ENCODE results near the gene SLCO2B1. TPM values are rescaled to one million over a fixed set of nuclear protein-coding genes. Genes with fewer than 3 reads are reported as not detected.

The SLCO2B1 gene
- total RNA-seq, 1 experiment from 2014 or later = 277 TPM

DNA sequence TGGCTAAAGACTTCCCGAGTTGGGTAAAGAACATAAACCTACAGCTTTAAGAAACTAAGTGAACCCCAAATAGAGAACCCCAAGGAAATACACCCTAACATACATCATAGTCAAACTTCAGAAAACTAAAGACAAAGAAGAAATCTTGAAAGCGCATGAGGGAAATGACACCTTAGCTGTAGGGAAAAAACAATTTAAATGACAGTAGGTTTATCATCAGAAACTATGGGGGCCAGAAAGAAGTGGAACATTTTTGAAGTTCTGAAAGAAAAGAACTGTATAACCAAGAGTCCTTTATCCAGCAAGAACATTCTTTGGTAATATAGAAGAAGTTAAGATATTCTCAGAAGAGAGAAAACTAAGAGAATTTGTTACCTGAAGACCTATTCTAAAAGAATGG lies 38.7 kb upstream of the SLCO2B1 start:
- TF ChIP-seq, protein P1, sequence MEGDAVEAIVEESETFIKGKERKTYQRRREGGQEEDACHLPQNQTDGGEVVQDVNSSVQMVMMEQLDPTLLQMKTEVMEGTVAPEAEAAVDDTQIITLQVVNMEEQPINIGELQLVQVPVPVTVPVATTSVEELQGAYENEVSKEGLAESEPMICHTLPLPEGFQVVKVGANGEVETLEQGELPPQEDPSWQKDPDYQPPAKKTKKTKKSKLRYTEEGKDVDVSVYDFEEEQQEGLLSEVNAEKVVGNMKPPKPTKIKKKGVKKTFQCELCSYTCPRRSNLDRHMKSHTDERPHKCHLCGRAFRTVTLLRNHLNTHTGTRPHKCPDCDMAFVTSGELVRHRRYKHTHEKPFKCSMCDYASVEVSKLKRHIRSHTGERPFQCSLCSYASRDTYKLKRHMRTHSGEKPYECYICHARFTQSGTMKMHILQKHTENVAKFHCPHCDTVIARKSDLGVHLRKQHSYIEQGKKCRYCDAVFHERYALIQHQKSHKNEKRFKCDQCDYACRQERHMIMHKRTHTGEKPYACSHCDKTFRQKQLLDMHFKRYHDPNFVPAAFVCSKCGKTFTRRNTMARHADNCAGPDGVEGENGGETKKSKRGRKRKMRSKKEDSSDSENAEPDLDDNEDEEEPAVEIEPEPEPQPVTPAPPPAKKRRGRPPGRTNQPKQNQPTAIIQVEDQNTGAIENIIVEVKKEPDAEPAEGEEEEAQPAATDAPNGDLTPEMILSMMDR (IDR thresholded peaks at IDR 0.05; ENCODE audit: insufficient read depth in 1 of 2, low read depth in 1 of 2, low read length in 1 of 2, severe bottlenecking in 1 of 2, unreplicated experiment in 1 of 2) = no peak
- no peak overlapping the region for H3K4me3 Mint-ChIP-seq (ENCODE audit: unreplicated experiment)
- Histone ChIP-seq H3K9me3 (peaks cover 5% of the 10 kb centered on the region; the same call in 1 of the 2 replicates), H3K36me3 (ENCODE audit: control insufficient read depth, insufficient read depth, low read length) (no peaks in the 10 kb centered on the region), H3K4me3 (ENCODE audit: low read depth, low read length) (no peak overlapping the region), H3K4me1 (no peaks in the 10 kb centered on the region), H3K27me3 (replicated peaks; ENCODE audit: control insufficient read depth, insufficient read depth, low read length) (no peaks in the 10 kb centered on the region)
- H3K36me3 Mint-ChIP-seq (ENCODE audit: insufficient read depth, unreplicated experiment) = no peaks in the 10 kb centered on the region
- H3K27ac Mint-ChIP-seq (ENCODE audit: unreplicated experiment) = no peak overlapping the region
- no peak for DNase-seq
- ChIA-PET POLR2A (no interaction called here), CTCF (no interaction called here)
- intact Hi-C loops (cut with micrococcal nuclease; ENCODE audit: unreplicated experiment) = no loop called here
- H3K9me3 Mint-ChIP-seq (ENCODE audit: unreplicated experiment) = peaks cover 19% of the 10 kb centered on the region
- H3K4me1 Mint-ChIP-seq (ENCODE audit: low read depth, unreplicated experiment) = no peaks in the 10 kb centered on the region
- no TSS peak for BruUV-seq (replicated peaks)
- H3K27me3 Mint-ChIP-seq (ENCODE audit: insufficient read depth, unreplicated experiment) = peaks cover 7% of the 10 kb centered on the region

DNA sequence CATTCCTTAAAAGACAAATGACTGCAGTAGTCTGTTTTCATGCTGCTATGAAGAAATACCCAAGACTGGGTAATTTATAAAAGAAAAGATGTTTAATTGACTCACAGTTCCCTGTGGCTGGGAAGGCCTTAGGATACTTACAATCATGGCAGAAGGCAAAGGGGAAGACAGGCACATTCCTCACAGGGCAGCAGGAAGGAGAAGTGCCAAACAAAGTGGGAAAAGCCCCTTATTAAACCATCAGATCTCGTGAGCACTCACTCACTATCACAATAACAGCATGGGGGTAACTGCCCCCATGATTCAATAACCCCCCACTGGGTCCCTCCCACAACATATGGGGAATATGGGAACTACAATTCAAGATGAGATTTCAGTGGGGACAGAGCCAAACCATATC lies 37.9 kb upstream of the SLCO2B1 start:
- H3K27me3 Mint-ChIP-seq (ENCODE audit: insufficient read depth, unreplicated experiment) = peaks cover 8% of the 10 kb centered on the region
- Histone ChIP-seq H3K9me3 (peaks cover 11% of the 10 kb centered on the region; the same call in 1 of the 2 replicates), H3K36me3 (ENCODE audit: control insufficient read depth, insufficient read depth, low read length) (no peaks in the 10 kb centered on the region), H3K4me1 (no peaks in the 10 kb centered on the region), H3K27me3 (replicated peaks; ENCODE audit: control insufficient read depth, insufficient read depth, low read length) (no peaks in the 10 kb centered on the region), H3K4me3 (ENCODE audit: low read depth, low read length) (no peak overlapping the region)
- peaks cover 26% of the 10 kb centered on the region for H3K9me3 Mint-ChIP-seq (ENCODE audit: unreplicated experiment)
- TF ChIP-seq, protein P1 (IDR thresholded peaks at IDR 0.05; ENCODE audit: insufficient read depth in 1 of 2, low read depth in 1 of 2, low read length in 1 of 2, severe bottlenecking in 1 of 2, unreplicated experiment in 1 of 2) = no peak
- intact Hi-C loops (cut with micrococcal nuclease; ENCODE audit: unreplicated experiment) = no loop called here
- H3K4me1 Mint-ChIP-seq (ENCODE audit: low read depth, unreplicated experiment) = no peaks in the 10 kb centered on the region
- no peak overlapping the region for H3K27ac Mint-ChIP-seq (ENCODE audit: unreplicated experiment)
- BruUV-seq (replicated peaks) = no TSS peak
- ChIA-PET CTCF (no interaction called here), POLR2A (no interaction called here)
- DNase-seq = no peak
- no peak overlapping the region for H3K4me3 Mint-ChIP-seq (ENCODE audit: unreplicated experiment)
- H3K36me3 Mint-ChIP-seq (ENCODE audit: insufficient read depth, unreplicated experiment) = no peaks in the 10 kb centered on the region

DNA sequence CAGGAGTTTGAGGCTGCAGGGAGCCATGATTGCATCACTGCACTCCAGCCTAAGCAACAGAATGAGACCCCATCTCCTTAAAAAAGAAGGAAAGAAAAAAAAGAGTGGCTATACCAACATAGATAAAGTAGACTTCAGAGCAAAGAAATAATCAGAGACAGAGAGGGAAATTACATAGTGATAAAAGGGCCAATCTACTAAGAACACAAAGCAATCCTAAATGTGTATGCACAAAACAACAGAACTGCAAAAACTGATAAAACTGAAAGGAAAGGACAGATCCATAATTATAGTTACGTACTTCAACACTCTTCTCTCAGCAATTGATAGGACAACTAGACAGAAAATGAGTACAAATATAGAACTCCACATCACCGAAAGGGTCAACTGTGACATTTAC lies 36.4 kb upstream of the SLCO2B1 start:
- intact Hi-C loops (cut with micrococcal nuclease; ENCODE audit: unreplicated experiment) = no loop called here
- no peak for DNase-seq
- Histone ChIP-seq H3K4me3 (ENCODE audit: low read depth, low read length) (no peak overlapping the region), H3K27me3 (replicated peaks; ENCODE audit: control insufficient read depth, insufficient read depth, low read length) (no peaks in the 10 kb centered on the region), H3K36me3 (ENCODE audit: control insufficient read depth, insufficient read depth, low read length) (no peaks in the 10 kb centered on the region), H3K4me1 (no peaks in the 10 kb centered on the region), H3K9me3 (peaks cover 25% of the 10 kb centered on the region)
- ChIA-PET POLR2A (no interaction called here), CTCF (no interaction called here)
- H3K4me3 Mint-ChIP-seq (ENCODE audit: unreplicated experiment) = no peak overlapping the region
- H3K9me3 Mint-ChIP-seq (ENCODE audit: unreplicated experiment) = peaks cover 29% of the 10 kb centered on the region
- no TSS peak for BruUV-seq (replicated peaks)
- no peak overlapping the region for H3K27ac Mint-ChIP-seq (ENCODE audit: unreplicated experiment)
- peaks cover 8% of the 10 kb centered on the region for H3K27me3 Mint-ChIP-seq (ENCODE audit: insufficient read depth, unreplicated experiment)
- TF ChIP-seq, protein P1 (IDR thresholded peaks at IDR 0.05; ENCODE audit: insufficient read depth in 1 of 2, low read depth in 1 of 2, low read length in 1 of 2, severe bottlenecking in 1 of 2, unreplicated experiment in 1 of 2) = no peak
- no peaks in the 10 kb centered on the region for H3K4me1 Mint-ChIP-seq (ENCODE audit: low read depth, unreplicated experiment)
- H3K36me3 Mint-ChIP-seq (ENCODE audit: insufficient read depth, unreplicated experiment) = no peaks in the 10 kb centered on the region

Measured in Caco-2 (cell line).